ENCODE results near the gene MMP8. TPM values are rescaled to one million over a fixed set of nuclear protein-coding genes. Genes with fewer than 3 reads are reported as not detected.

MMP8 gene
- polyA plus RNA-seq, 1 donor from 2014 or later, result not detected

GRCh38 chr11:102695201-102695600, 29.6 kb downstream of the MMP8 start (continued):
- TF ChIP-seq POLR2AphosphoS5 (IDR thresholded peaks at IDR 0.05), result no peak
- TF ChIP-seq SMC3 (conservative IDR thresholded peaks at IDR 0.05; ENCODE audit: poor library complexity), result no peak
- TF ChIP-seq EZH2 (IDR thresholded peaks at IDR 0.05; ENCODE audit: borderline replicate concordance, insufficient read depth, low read length, poor library complexity, severe bottlenecking), result no peak

GRCh38 chr11:102685754-102686153, 39.0 kb downstream of the MMP8 start:
- no peak overlapping the region for H3K4me2 ChIP-seq (ENCODE audit: low read length)
- no peaks in the 10 kb centered on the region for H3K36me3 ChIP-seq (ENCODE audit: insufficient read depth, low read length)
- H2AFZ ChIP-seq (ENCODE audit: low read depth, low read length), result no peak overlapping the region
- no peak overlapping the region for H3K27ac ChIP-seq (ENCODE audit: low read length)
- H3K9me2 ChIP-seq (ENCODE audit: insufficient read depth, low read length), result no peaks in the 10 kb centered on the region
- no peaks in the 10 kb centered on the region for H3K27me3 ChIP-seq (ENCODE audit: insufficient read depth, low read depth, low read length)
- H3K4me3 ChIP-seq (ENCODE audit: low read length), result no peak overlapping the region
- no peaks in the 10 kb centered on the region for H3F3A ChIP-seq (ENCODE audit: insufficient read depth, low read length, poor library complexity, severe bottlenecking)
- H4K20me1 ChIP-seq (ENCODE audit: insufficient read depth), result no peaks in the 10 kb centered on the region
- no peaks in the 10 kb centered on the region for H3K79me2 ChIP-seq (replicated peaks; ENCODE audit: insufficient read depth, low read length)
- H3K9ac ChIP-seq (ENCODE audit: low read length), result no peak overlapping the region
- H3K9me3 ChIP-seq (ENCODE audit: low read length), result no peaks in the 10 kb centered on the region
- TF ChIP-seq POLR2AphosphoS5 (IDR thresholded peaks at IDR 0.05), result no peak

GRCh38 chr11:102685338-102685737, 39.4 kb downstream of the MMP8 start:
- no peak overlapping the region for H3K4me2 ChIP-seq (ENCODE audit: low read length)
- no peaks in the 10 kb centered on the region for H3F3A ChIP-seq (ENCODE audit: insufficient read depth, low read length, poor library complexity, severe bottlenecking)
- H3K36me3 ChIP-seq (ENCODE audit: insufficient read depth, low read length), result no peaks in the 10 kb centered on the region
- no peaks in the 10 kb centered on the region for H3K9me2 ChIP-seq (ENCODE audit: insufficient read depth, low read length)
- H2AFZ ChIP-seq (ENCODE audit: low read depth, low read length), result no peak overlapping the region
- H3K9ac ChIP-seq (ENCODE audit: low read length), result no peak overlapping the region
- no peaks in the 10 kb centered on the region for H4K20me1 ChIP-seq (ENCODE audit: insufficient read depth)
- H3K27ac ChIP-seq (ENCODE audit: low read length), result no peak overlapping the region
- no peak for TF ChIP-seq CTCF (IDR thresholded peaks at IDR 0.05; ENCODE audit: poor library complexity, severe bottlenecking)
- TF ChIP-seq RAD21 (conservative IDR thresholded peaks at IDR 0.05), result no peak
- no peak for TF ChIP-seq EZH2 (IDR thresholded peaks at IDR 0.05; ENCODE audit: borderline replicate concordance, insufficient read depth, low read length, poor library complexity, severe bottlenecking)
- no peak for TF ChIP-seq EP300 (conservative IDR thresholded peaks at IDR 0.05; ENCODE audit: poor library complexity, severe bottlenecking)
- TF ChIP-seq SMC3 (conservative IDR thresholded peaks at IDR 0.05; ENCODE audit: poor library complexity), result no peak
- TF ChIP-seq REST (IDR thresholded peaks at IDR 0.05; ENCODE audit: borderline replicate concordance), result no peak
- no peak for TF ChIP-seq POLR2AphosphoS5 (IDR thresholded peaks at IDR 0.05)
- no peak for TF ChIP-seq TAF1 (IDR thresholded peaks at IDR 0.05; ENCODE audit: low read depth)
- no peak for TF ChIP-seq MXI1 (conservative IDR thresholded peaks at IDR 0.05; ENCODE audit: poor library complexity, severe bottlenecking)
- no peak overlapping the region for H3K4me3 ChIP-seq (ENCODE audit: low read length)
- H3K9me3 ChIP-seq (ENCODE audit: low read length), result no peaks in the 10 kb centered on the region
- H3K27me3 ChIP-seq (ENCODE audit: insufficient read depth, low read depth, low read length), result no peaks in the 10 kb centered on the region
- H3K79me2 ChIP-seq (replicated peaks; ENCODE audit: insufficient read depth, low read length), result no peaks in the 10 kb centered on the region
